Neuron (in vitro differentiated cells): ENCODE data around the gene TSSC4.

Experiments
- H2AFZ ChIP-seq: one replicate; pipeline ENCODE4 v1.6.1; 2013; ENCODE audit warnings: low read depth, mild to moderate bottlenecking, inconsistent platforms, low read length, moderate library complexity
- H3K27me3 ChIP-seq: one replicate; pipeline ENCODE4 v1.6.1; 2013; ENCODE audit warnings: low read length; ENCODE audit not compliant: insufficient read depth
- H3K36me3 ChIP-seq: one replicate; pipeline ENCODE4 v1.6.1; 2013; ENCODE audit warnings: low read length; ENCODE audit not compliant: insufficient read depth
- H3K4me1 ChIP-seq: one replicate; pipeline ENCODE4 v1.6.1; 2013; ENCODE audit warnings: low read length; ENCODE audit not compliant: insufficient read depth
- H3K4me3 ChIP-seq: 2 replicates; pipeline ENCODE4 v1.5.1; 2013; ENCODE audit warnings: mild to moderate bottlenecking, low read length, moderate library complexity
- H3K9me3 ChIP-seq: one replicate; pipeline ENCODE4 v1.6.1; 2013; ENCODE audit warnings: low read length

The TSSC4 gene

GRCh38 chr11:2383852-2384804 is 16.4 kb upstream of the TSSC4 start:
- no peak overlapping the region for H2AFZ ChIP-seq
- peaks cover 25% of the 10 kb centered on the region for H3K4me1 ChIP-seq
- peaks cover 25% of the 10 kb centered on the region for H3K36me3 ChIP-seq
- no peak overlapping the region for H3K4me3 ChIP-seq
- H3K9me3 ChIP-seq = peaks cover 7% of the 10 kb centered on the region
- no peaks in the 10 kb centered on the region for H3K27me3 ChIP-seq

- Histone ChIP-seq H3K36me3 (peaks cover 18% of the 10 kb centered on the region), H2AFZ (no peak overlapping the region), H3K9me3 (peaks cover 5% of the 10 kb centered on the region), H3K27me3 (no peaks in the 10 kb centered on the region), H3K4me3 (no peak overlapping the region), H3K4me1 (peaks cover 26% of the 10 kb centered on the region)
Measured at GRCh38 chr11:2385156-2386151, 15.1 kb upstream of the TSSC4 start.

- H3K4me3 ChIP-seq = no peak overlapping the region
- H2AFZ ChIP-seq = no peak overlapping the region
- H3K27me3 ChIP-seq = no peaks in the 10 kb centered on the region
- no peaks in the 10 kb centered on the region for H3K9me3 ChIP-seq
- peaks cover 12% of the 10 kb centered on the region for H3K36me3 ChIP-seq
- peaks cover 26% of the 10 kb centered on the region for H3K4me1 ChIP-seq
Measured at GRCh38 chr11:2386591-2386990, 14.0 kb upstream of the TSSC4 start.

- Histone ChIP-seq H2AFZ (no peak overlapping the region), H3K4me1 (peaks cover 26% of the 10 kb centered on the region), H3K4me3 (no peak overlapping the region), H3K9me3 (no peaks in the 10 kb centered on the region), H3K36me3 (peaks cover 17% of the 10 kb centered on the region), H3K27me3 (no peaks in the 10 kb centered on the region)
Measured at GRCh38 chr11:2387266-2387987, 13.1 kb upstream of the TSSC4 start.

GRCh38 chr11:2388431-2389376 is 11.8 kb upstream of the TSSC4 start:
- no peaks in the 10 kb centered on the region for H3K9me3 ChIP-seq
- H3K4me3 ChIP-seq = no peak overlapping the region
- H3K36me3 ChIP-seq = peaks cover 20% of the 10 kb centered on the region
- no peak overlapping the region for H2AFZ ChIP-seq
- H3K4me1 ChIP-seq = peaks cover 26% of the 10 kb centered on the region
- H3K27me3 ChIP-seq = no peaks in the 10 kb centered on the region

GRCh38 chr11:2389377-2390026 is 11.0 kb upstream of the TSSC4 start:
- no peak overlapping the region for H2AFZ ChIP-seq
- no peaks in the 10 kb centered on the region for H3K9me3 ChIP-seq
- peaks cover 26% of the 10 kb centered on the region for H3K4me1 ChIP-seq
- peaks cover 20% of the 10 kb centered on the region for H3K36me3 ChIP-seq
- H3K4me3 ChIP-seq = no peak overlapping the region
- H3K27me3 ChIP-seq = no peaks in the 10 kb centered on the region

GRCh38 chr11:2390091-2390724 is 10.3 kb upstream of the TSSC4 start:
- H3K9me3 ChIP-seq = no peaks in the 10 kb centered on the region
- H3K4me3 ChIP-seq = no peak overlapping the region
- no peak overlapping the region for H2AFZ ChIP-seq
- no peaks in the 10 kb centered on the region for H3K27me3 ChIP-seq
- H3K4me1 ChIP-seq = peaks cover 26% of the 10 kb centered on the region
- peaks cover 15% of the 10 kb centered on the region for H3K36me3 ChIP-seq

GRCh38 chr11:2390725-2391151 is 9.8 kb upstream of the TSSC4 start:
- peaks cover 19% of the 10 kb centered on the region for H3K36me3 ChIP-seq
- no peaks in the 10 kb centered on the region for H3K9me3 ChIP-seq
- no peak overlapping the region for H2AFZ ChIP-seq
- peaks cover 26% of the 10 kb centered on the region for H3K4me1 ChIP-seq
- H3K4me3 ChIP-seq = no peak overlapping the region
- no peaks in the 10 kb centered on the region for H3K27me3 ChIP-seq

- no peak overlapping the region for H3K4me3 ChIP-seq
- no peak overlapping the region for H2AFZ ChIP-seq
- H3K27me3 ChIP-seq = no peaks in the 10 kb centered on the region
- H3K4me1 ChIP-seq = peaks cover 25% of the 10 kb centered on the region
- H3K36me3 ChIP-seq = peaks cover 24% of the 10 kb centered on the region
- no peaks in the 10 kb centered on the region for H3K9me3 ChIP-seq
Measured at GRCh38 chr11:2391181-2391975, 9.2 kb upstream of the TSSC4 start.

GRCh38 chr11:2392241-2392959 is 8.2 kb upstream of the TSSC4 start:
- H3K36me3 ChIP-seq = peaks cover 31% of the 10 kb centered on the region
- no peak overlapping the region for H2AFZ ChIP-seq
- peaks cover 15% of the 10 kb centered on the region for H3K4me1 ChIP-seq

More at GRCh38 chr11:2392241-2392959, 8.2 kb upstream of the TSSC4 start:
- no peaks in the 10 kb centered on the region for H3K27me3 ChIP-seq
- H3K9me3 ChIP-seq = no peaks in the 10 kb centered on the region
- H3K4me3 ChIP-seq = no peak overlapping the region
